ENCODE measurements around the gene SERPINA10.

SERPINA10 gene

DNA sequence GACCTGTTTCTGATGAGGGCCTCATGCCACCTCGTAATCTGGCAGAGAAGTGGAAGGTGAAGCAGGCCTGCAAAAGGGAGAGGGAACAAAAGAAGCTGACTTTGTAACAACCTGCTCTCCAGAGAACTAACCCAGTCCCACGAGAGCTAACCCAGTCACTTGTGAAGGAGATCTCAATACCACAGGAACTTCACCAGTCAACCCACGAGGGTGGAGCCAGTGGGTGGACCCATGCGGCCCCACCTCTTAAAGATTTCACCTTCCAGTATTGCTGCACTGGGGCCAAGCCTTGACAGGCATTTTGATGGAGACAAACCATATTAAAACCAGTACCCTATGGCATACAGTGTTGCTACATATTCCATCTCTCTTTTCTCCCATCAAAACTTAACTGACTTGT is 55.1 kb downstream of the SERPINA10 start:
- TF ChIP-seq, protein P1, sequence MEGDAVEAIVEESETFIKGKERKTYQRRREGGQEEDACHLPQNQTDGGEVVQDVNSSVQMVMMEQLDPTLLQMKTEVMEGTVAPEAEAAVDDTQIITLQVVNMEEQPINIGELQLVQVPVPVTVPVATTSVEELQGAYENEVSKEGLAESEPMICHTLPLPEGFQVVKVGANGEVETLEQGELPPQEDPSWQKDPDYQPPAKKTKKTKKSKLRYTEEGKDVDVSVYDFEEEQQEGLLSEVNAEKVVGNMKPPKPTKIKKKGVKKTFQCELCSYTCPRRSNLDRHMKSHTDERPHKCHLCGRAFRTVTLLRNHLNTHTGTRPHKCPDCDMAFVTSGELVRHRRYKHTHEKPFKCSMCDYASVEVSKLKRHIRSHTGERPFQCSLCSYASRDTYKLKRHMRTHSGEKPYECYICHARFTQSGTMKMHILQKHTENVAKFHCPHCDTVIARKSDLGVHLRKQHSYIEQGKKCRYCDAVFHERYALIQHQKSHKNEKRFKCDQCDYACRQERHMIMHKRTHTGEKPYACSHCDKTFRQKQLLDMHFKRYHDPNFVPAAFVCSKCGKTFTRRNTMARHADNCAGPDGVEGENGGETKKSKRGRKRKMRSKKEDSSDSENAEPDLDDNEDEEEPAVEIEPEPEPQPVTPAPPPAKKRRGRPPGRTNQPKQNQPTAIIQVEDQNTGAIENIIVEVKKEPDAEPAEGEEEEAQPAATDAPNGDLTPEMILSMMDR (IDR thresholded peaks at IDR 0.05), result no peak
- TF ChIP-seq ZFX (IDR thresholded peaks at IDR 0.05; ENCODE audit: borderline replicate concordance), result no peak
- no peak overlapping the region for H3K27ac ChIP-seq

DNA sequence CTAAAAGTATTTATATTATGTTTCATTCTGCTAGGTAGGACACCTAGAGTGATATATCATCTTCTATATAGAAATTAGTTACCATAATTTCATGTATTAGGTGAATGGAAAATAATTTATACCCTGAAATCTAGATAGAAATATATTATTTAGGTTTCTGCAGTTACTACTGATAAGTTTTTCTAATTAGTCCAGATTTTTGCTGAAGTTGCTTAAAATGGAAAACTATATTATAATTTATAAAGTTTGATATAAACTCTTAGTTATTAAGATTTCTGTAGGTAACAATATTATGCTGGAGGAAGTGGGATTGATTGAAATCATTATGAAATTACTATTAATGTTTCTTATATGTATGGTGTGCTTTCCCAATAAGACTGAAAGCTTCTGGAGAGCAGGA is 56.0 kb downstream of the SERPINA10 start:
- no peak for TF ChIP-seq ZFX (IDR thresholded peaks at IDR 0.05; ENCODE audit: borderline replicate concordance)
- TF ChIP-seq, protein P1 (IDR thresholded peaks at IDR 0.05), result no peak
- no peak overlapping the region for H3K27ac ChIP-seq
